Mesenchymal stem cell (in vitro differentiated cells and primary cell): ENCODE results near the gene PCDHB15.
A peak's percentile ranks its signal among the peaks of the same experiment; 100 is the strongest.
"Not testable (repeated sequence)": the region's sequence is repeated elsewhere in the genome, so short reads cannot be mapped to it uniquely, and the experiment has no call there.

Experiments used
- DNase-seq: peaks from one replicate; pipeline ENCODE4 v3.0.0-alpha.2; 2013
- H2AFZ ChIP-seq: one replicate; pipeline ENCODE4 v1.6.1; 2013; ENCODE audit warnings: low read depth, mild to moderate bottlenecking, control low read depth, inconsistent platforms, low read length, moderate library complexity
- H2AK5ac ChIP-seq: 2 replicates; pipeline ENCODE4 v1.6.1; 2013; ENCODE audit warnings: low read length, moderate library complexity, mild to moderate bottlenecking, inconsistent platforms; ENCODE audit not compliant: severe bottlenecking
- H2BK120ac ChIP-seq: one replicate; pipeline ENCODE4 v1.6.1; 2013; ENCODE audit warnings: low read depth, mild to moderate bottlenecking, inconsistent platforms, low read length, moderate library complexity
- H2BK12ac ChIP-seq, 2 experiments: one replicate each; pipeline ENCODE4 v1.6.1; 2013; ENCODE audit warnings: inconsistent platforms in 2 of 2, low read length in 2 of 2, mild to moderate bottlenecking in 2 of 2, moderate library complexity in 2 of 2, control low read depth in 1 of 2
- H2BK15ac ChIP-seq: one replicate; pipeline ENCODE4 v1.6.1; 2013; ENCODE audit warnings: mild to moderate bottlenecking, low read depth, inconsistent platforms; ENCODE audit not compliant: poor library complexity, severe bottlenecking
- H2BK5ac ChIP-seq: 2 replicates; pipeline ENCODE4 v1.6.1; 2013; ENCODE audit warnings: low read depth, mild to moderate bottlenecking, low read length, control low read depth, inconsistent platforms; ENCODE audit not compliant: poor library complexity, severe bottlenecking
- H3K14ac ChIP-seq, 2 experiments: one replicate each; pipeline ENCODE4 v1.6.1; 2013; ENCODE audit warnings: inconsistent platforms in 2 of 2, low read length in 2 of 2, control low read depth in 1 of 2, mild to moderate bottlenecking in 1 of 2, moderate library complexity in 1 of 2
- H3K18ac ChIP-seq, 2 experiments: one replicate each; pipeline ENCODE4 v1.6.1; 2013; ENCODE audit warnings: inconsistent platforms in 2 of 2, low read length in 2 of 2, control low read depth in 1 of 2, low read depth in 1 of 2, mild to moderate bottlenecking in 1 of 2
- H3K23ac ChIP-seq, 2 experiments: one replicate each; pipeline ENCODE4 v1.6.1; 2013; ENCODE audit warnings: inconsistent platforms in 2 of 2, low read length in 2 of 2, mild to moderate bottlenecking in 2 of 2, moderate library complexity in 2 of 2, control low read depth in 1 of 2
- H3K27ac ChIP-seq: 2 replicates; pipeline ENCODE4 v1.5.1; 2013; ENCODE audit warnings: mild to moderate bottlenecking, moderate library complexity, low read length, control low read depth, inconsistent platforms; ENCODE audit not compliant: poor library complexity, severe bottlenecking
- H3K27me3 ChIP-seq, 2 experiments: 2 replicates each; pipeline versions ENCODE4 v1.6.1 to v1.7.0; 2013; ENCODE audit warnings: low read length in 2 of 2, mild to moderate bottlenecking in 2 of 2, moderate library complexity in 2 of 2, control low read depth in 1 of 2, inconsistent platforms in 1 of 2; ENCODE audit not compliant: control insufficient read depth in 1 of 2, insufficient read depth in 1 of 2
- H3K36me3 ChIP-seq, 2 experiments: 2 replicates each; pipeline versions ENCODE4 v1.6.1 to v1.7.0; 2013; ENCODE audit warnings: low read length in 2 of 2, control low read depth in 1 of 2, inconsistent platforms in 1 of 2, low read depth in 1 of 2, mild to moderate bottlenecking in 1 of 2; ENCODE audit not compliant: insufficient read depth in 2 of 2, control insufficient read depth in 1 of 2
- H3K4ac ChIP-seq, 2 experiments: one replicate each; pipeline ENCODE4 v1.6.1; 2013; ENCODE audit warnings: inconsistent platforms in 2 of 2, low read length in 2 of 2, mild to moderate bottlenecking in 2 of 2, moderate library complexity in 2 of 2, control low read depth in 1 of 2, low read depth in 1 of 2
- H3K4me1 ChIP-seq: 2 replicates; pipeline ENCODE4 v1.6.1; 2013; ENCODE audit warnings: low read depth, low read length, control low read depth; ENCODE audit not compliant: control insufficient read depth, insufficient read depth
- H3K4me2 ChIP-seq: 2 replicates; pipeline ENCODE4 v1.6.1; 2013; ENCODE audit warnings: low read length, mild to moderate bottlenecking, inconsistent platforms; ENCODE audit not compliant: poor library complexity, severe bottlenecking
- H3K4me3 ChIP-seq, 2 experiments: 2 replicates each; pipeline versions ENCODE4 v1.5.1 to v1.7.0; 2013; ENCODE audit warnings: low read length in 2 of 2, mild to moderate bottlenecking in 2 of 2, control low read depth in 1 of 2, low read depth in 1 of 2; ENCODE audit not compliant: insufficient read depth in 1 of 2
- H3K79me1 ChIP-seq: replicated peaks from 2 replicates; pipeline ENCODE4 v1.6.1; 2013; ENCODE audit warnings: mild to moderate bottlenecking, control low read depth, low read length, inconsistent platforms; ENCODE audit not compliant: poor library complexity, severe bottlenecking
- H3K9ac ChIP-seq: 2 replicates; pipeline ENCODE4 v1.7.0; 2013; ENCODE audit warnings: mild to moderate bottlenecking, low read length, moderate library complexity
- H3K9me3 ChIP-seq: 2 replicates; pipeline ENCODE4 v1.7.0; 2013; ENCODE audit warnings: mild to moderate bottlenecking, low read length; ENCODE audit not compliant: control insufficient read depth
- H4K8ac ChIP-seq: one replicate; pipeline ENCODE4 v1.6.1; 2013; ENCODE audit warnings: inconsistent platforms, mild to moderate bottlenecking, low read length, moderate library complexity
- H4K91ac ChIP-seq: one replicate; pipeline ENCODE4 v1.6.1; 2013; ENCODE audit warnings: mild to moderate bottlenecking, low read length, inconsistent platforms
- WGBS: methylation state at CpG from one replicate; pipeline ENCODE4 v1.1.7; 2013; ENCODE audit warnings: mixed read lengths; 5-methylcytosine and 5-hydroxymethylcytosine counted together

The PCDHB15 gene

GRCh38 chr5:141223112-141223783 is 21.9 kb upstream of the PCDHB15 start, which contains the start of gene PCDHB14:
Gene PCDHB14, plus strand, starts transcription at chr5:141223343. Its CDS starts 163 bp downstream, at chr5:141223506.
- no peak within 1 kb of the TSS for H4K91ac ChIP-seq
- peak; percentile 23 for DNase-seq
- peak within 1 kb of the TSS; percentile 16 for H3K4me2 ChIP-seq
- H3K36me3 ChIP-seq = peaks cover 0 to 4% of the 10 kb centered on the region in 2 experiments
- no peaks in the 10 kb centered on the region for H3K4me1 ChIP-seq
- WGBS = 46% methylated on average over 15 of the region's 15 CpGs
- H2AK5ac ChIP-seq = no peak within 1 kb of the TSS
- peaks cover 87% of the 10 kb centered on the region for H3K9me3 ChIP-seq
- H2BK15ac ChIP-seq = no peak within 1 kb of the TSS
- no peak within 1 kb of the TSS for H2BK120ac ChIP-seq
- H3K14ac ChIP-seq = no peak within 1 kb of the TSS
- no peak within 1 kb of the TSS for H3K4ac ChIP-seq
- H2AFZ ChIP-seq = no peak within 1 kb of the TSS
- no peak within 1 kb of the TSS for H2BK5ac ChIP-seq
- H3K27ac ChIP-seq = no peak within 1 kb of the TSS
- H4K8ac ChIP-seq = no peak within 1 kb of the TSS
- no peaks in the 10 kb centered on the region for H3K27me3 ChIP-seq
- peak within 1 kb of the TSS in 1 of 2 experiments; percentile 64 for H3K4me3 ChIP-seq
- H3K79me1 ChIP-seq = peaks cover 2% of the 10 kb centered on the region
- peak within 1 kb of the TSS; percentile 36 for H3K9ac ChIP-seq
- no peak within 1 kb of the TSS for H2BK12ac ChIP-seq
- H3K18ac ChIP-seq = no peak within 1 kb of the TSS
- no peak within 1 kb of the TSS for H3K23ac ChIP-seq

- not testable (repeated sequence) for H2BK5ac ChIP-seq, H3K4me1 ChIP-seq, H3K27me3 ChIP-seq, H4K8ac ChIP-seq, H3K36me3 ChIP-seq, H3K27ac ChIP-seq, DNase-seq, H3K4me3 ChIP-seq, H3K4ac ChIP-seq, H3K9ac ChIP-seq, H2BK15ac ChIP-seq, H2AFZ ChIP-seq, H3K23ac ChIP-seq, H2BK120ac ChIP-seq, H4K91ac ChIP-seq, H3K14ac ChIP-seq, H2BK12ac ChIP-seq, H3K79me1 ChIP-seq, H3K4me2 ChIP-seq, H2AK5ac ChIP-seq, H3K18ac ChIP-seq
- WGBS = 93% methylated on average over 19 of the region's 40 CpGs
- peaks cover 81% of the 10 kb centered on the region for H3K9me3 ChIP-seq
Observed at GRCh38 chr5:141224844-141225243, 20.4 kb upstream of the PCDHB15 start.

- H3K4me3 ChIP-seq, H4K91ac ChIP-seq, H3K79me1 ChIP-seq, H3K36me3 ChIP-seq, H2BK12ac ChIP-seq, H3K9ac ChIP-seq, H2BK120ac ChIP-seq, DNase-seq, H3K27me3 ChIP-seq, H3K14ac ChIP-seq, H2BK15ac ChIP-seq, H4K8ac ChIP-seq, H2AK5ac ChIP-seq, H3K4me1 ChIP-seq, H2BK5ac ChIP-seq, H3K23ac ChIP-seq, H3K4ac ChIP-seq, H2AFZ ChIP-seq, H3K27ac ChIP-seq, H3K4me2 ChIP-seq, H3K18ac ChIP-seq: not testable (repeated sequence)
- H3K9me3 ChIP-seq = peaks cover 79% of the 10 kb centered on the region
- WGBS = 92% methylated on average over 15 of the region's 30 CpGs
Observed at GRCh38 chr5:141225421-141225820, 19.8 kb upstream of the PCDHB15 start.

- Histone ChIP-seq H3K23ac (no peak overlapping the region), H2AFZ (no peak overlapping the region), H2BK15ac (no peak overlapping the region), H3K9me3 (peaks cover 86% of the 10 kb centered on the region), H4K8ac (no peak overlapping the region), H3K27me3 (no peaks in the 10 kb centered on the region), H3K27ac (no peak overlapping the region), H3K79me1 (peaks cover 1% of the 10 kb centered on the region), H4K91ac (no peak overlapping the region), H3K36me3 (no peaks in the 10 kb centered on the region), H2BK12ac (no peak overlapping the region), H2BK5ac (no peak overlapping the region), H3K4me3 (peak overlapping the region in 1 of 2 experiments; percentile 52), H3K9ac (no peak overlapping the region), H3K4ac (no peak overlapping the region), H3K4me1 (no peaks in the 10 kb centered on the region), H3K4me2 (no peak overlapping the region), H2AK5ac (no peak overlapping the region), H3K14ac (no peak overlapping the region), H2BK120ac (no peak overlapping the region), H3K18ac (no peak overlapping the region)
- DNase-seq = no peak
- 61% methylated on average over 14 of the region's 15 CpGs for WGBS
Observed at GRCh38 chr5:141234109-141234667, 11.0 kb upstream of the PCDHB15 start.
